CD4-positive, alpha-beta T cell treated with Interleukin-10 for 1 hour (primary cell): ENCODE data around the gene PARS2.

ENCODE experiments used
- DNase-seq: peaks from one replicate; pipeline ENCODE4 v3.0.0-alpha.2; 2020

Gene PARS2

GRCh38 chr1:54768093-54768492, 3.8 kb upstream of the PARS2 start:
- no peak for DNase-seq

GRCh38 chr1:54767526-54767925, 3.2 kb upstream of the PARS2 start:
- no peak for DNase-seq

- DNase-seq: no peak
Measured at GRCh38 chr1:54766726-54767125, 2.4 kb upstream of the PARS2 start.

- DNase-seq: no peak
Measured at GRCh38 chr1:54764922-54765561, 719 bp upstream of the PARS2 start.

- no peak for DNase-seq
Measured at GRCh38 chr1:54763816-54764132, 549 bp downstream of the PARS2 start.

GRCh38 chr1:54758678-54759348, 5.5 kb downstream of the PARS2 start:
- no peak for DNase-seq

GRCh38 chr1:54757833-54758232, 6.5 kb downstream of the PARS2 start:
- DNase-seq: no peak

GRCh38 chr1:54754486-54755285, 9.6 kb downstream of the PARS2 start:
- DNase-seq: no peak

- DNase-seq: no peak
Measured at GRCh38 chr1:54754045-54754444, 10.3 kb downstream of the PARS2 start.

- no peak for DNase-seq
Measured at GRCh38 chr1:54751426-54751825, 12.9 kb downstream of the PARS2 start.

GRCh38 chr1:54750596-54750995, 13.7 kb downstream of the PARS2 start:
- DNase-seq: no peak

- DNase-seq: no peak
Measured at GRCh38 chr1:54748094-54748835, 16.1 kb downstream of the PARS2 start.

- no peak for DNase-seq
Measured at GRCh38 chr1:54745864-54746263, 18.5 kb downstream of the PARS2 start.

GRCh38 chr1:54745274-54745673, 19.0 kb downstream of the PARS2 start:
- no peak for DNase-seq

- DNase-seq: no peak
Measured at GRCh38 chr1:54744696-54745095, 19.6 kb downstream of the PARS2 start.

- no peak for DNase-seq
Measured at GRCh38 chr1:54743416-54744226, 20.7 kb downstream of the PARS2 start.

GRCh38 chr1:54742282-54742681, 22.0 kb downstream of the PARS2 start:
- no peak for DNase-seq

- DNase-seq: no peak
Measured at GRCh38 chr1:54741531-54741930, 22.8 kb downstream of the PARS2 start.

- DNase-seq: no peak
Measured at GRCh38 chr1:54738244-54738643, 26.1 kb downstream of the PARS2 start.

GRCh38 chr1:54736685-54737084, 27.6 kb downstream of the PARS2 start:
- DNase-seq: no peak

- no peak for DNase-seq
Measured at GRCh38 chr1:54728027-54728426, 36.3 kb downstream of the PARS2 start.

GRCh38 chr1:54724771-54725170, 39.6 kb downstream of the PARS2 start:
- DNase-seq: no peak

GRCh38 chr1:54723985-54724384, 40.3 kb downstream of the PARS2 start:
- DNase-seq: no peak
